OCI-LY3 (cell line): ENCODE measurements around the gene ABCB6.

Source experiments
- H2AFZ ChIP-seq: fragments of 200-600, 300-600 bp; shearing (Covaris generic); 2 replicates; pipeline ENCODE4 v1.6.0; 2014; ENCODE audit warnings: antibody characterized with exemption, low read depth, low read length
- H3K27ac ChIP-seq: fragments of 200-600, 300-600 bp; sonication (generic); 2 replicates; pipeline ENCODE4 v1.5.1; 2014; ENCODE audit warnings: mild to moderate bottlenecking, low read length, moderate library complexity, mixed read lengths
- H3K27me3 ChIP-seq: fragments of 200-600, 300-600 bp; sonication (generic); 2 replicates; pipeline ENCODE4 v1.6.1; 2014; ENCODE audit warnings: low read depth, low read length, mixed read lengths
- H3K36me3 ChIP-seq: fragments of 200-600, 300-600 bp; sonication (generic); replicated peaks from 2 replicates; pipeline ENCODE3; 2014; ENCODE audit warnings: low read depth, low read length, mixed read lengths
- H3K4me1 ChIP-seq: fragments of 300-600, 200-600 bp; sonication (generic); 2 replicates; pipeline ENCODE4 v1.6.1; 2014; ENCODE audit warnings: low read length, mixed read lengths
- H3K4me2 ChIP-seq: fragments of 200-600, 300-600 bp; sonication (generic); 2 replicates; pipeline ENCODE4 v1.6.1; 2014; ENCODE audit warnings: low read length, mixed read lengths
- H3K4me3 ChIP-seq: fragments of 300-600, 200-600 bp; sonication (generic); 2 replicates; pipeline ENCODE4 v1.5.1; 2014; ENCODE audit warnings: antibody characterized with exemption, mild to moderate bottlenecking, low read length, moderate library complexity
- H3K79me2 ChIP-seq: fragments of 300-600, 200-600 bp; shearing (Covaris generic); 2 replicates; pipeline ENCODE4 v1.6.1; 2014; ENCODE audit warnings: mild to moderate bottlenecking, low read length, mixed read lengths
- H3K9ac ChIP-seq: fragments of 300-600, 200-600 bp; shearing (Covaris generic); 2 replicates; pipeline ENCODE4 v1.6.0; 2014; ENCODE audit warnings: mild to moderate bottlenecking, low read length, moderate library complexity
- H3K9me3 ChIP-seq: fragments of 200-600, 300-600 bp; shearing (Covaris generic); 2 replicates; pipeline ENCODE4 v1.6.1; 2014; ENCODE audit warnings: low read length, mixed read lengths; ENCODE audit not compliant: insufficient read depth
- H4K20me1 ChIP-seq: fragments of 200-600, 300-600 bp; sonication (generic); 2 replicates; pipeline ENCODE4 v1.6.1; 2016; ENCODE audit warnings: low read length, mixed read lengths; ENCODE audit not compliant: insufficient read depth
- CTCF ChIP-seq: fragments of 200-600, 300-600 bp; sonication (generic); IDR thresholded peaks from 2 replicates; pipeline ENCODE4 v1.5.1; 2014; ENCODE audit warnings: antibody characterized with exemption, low read length, low read depth
- EZH2phosphoT487 ChIP-seq: fragments of 200-600 bp; shearing (Covaris generic); IDR thresholded peaks from 2 replicates; pipeline ENCODE4 v1.6.1; 2018; ENCODE audit warnings: antibody characterized with exemption, mixed run types, low read depth

Gene ABCB6

DNA sequence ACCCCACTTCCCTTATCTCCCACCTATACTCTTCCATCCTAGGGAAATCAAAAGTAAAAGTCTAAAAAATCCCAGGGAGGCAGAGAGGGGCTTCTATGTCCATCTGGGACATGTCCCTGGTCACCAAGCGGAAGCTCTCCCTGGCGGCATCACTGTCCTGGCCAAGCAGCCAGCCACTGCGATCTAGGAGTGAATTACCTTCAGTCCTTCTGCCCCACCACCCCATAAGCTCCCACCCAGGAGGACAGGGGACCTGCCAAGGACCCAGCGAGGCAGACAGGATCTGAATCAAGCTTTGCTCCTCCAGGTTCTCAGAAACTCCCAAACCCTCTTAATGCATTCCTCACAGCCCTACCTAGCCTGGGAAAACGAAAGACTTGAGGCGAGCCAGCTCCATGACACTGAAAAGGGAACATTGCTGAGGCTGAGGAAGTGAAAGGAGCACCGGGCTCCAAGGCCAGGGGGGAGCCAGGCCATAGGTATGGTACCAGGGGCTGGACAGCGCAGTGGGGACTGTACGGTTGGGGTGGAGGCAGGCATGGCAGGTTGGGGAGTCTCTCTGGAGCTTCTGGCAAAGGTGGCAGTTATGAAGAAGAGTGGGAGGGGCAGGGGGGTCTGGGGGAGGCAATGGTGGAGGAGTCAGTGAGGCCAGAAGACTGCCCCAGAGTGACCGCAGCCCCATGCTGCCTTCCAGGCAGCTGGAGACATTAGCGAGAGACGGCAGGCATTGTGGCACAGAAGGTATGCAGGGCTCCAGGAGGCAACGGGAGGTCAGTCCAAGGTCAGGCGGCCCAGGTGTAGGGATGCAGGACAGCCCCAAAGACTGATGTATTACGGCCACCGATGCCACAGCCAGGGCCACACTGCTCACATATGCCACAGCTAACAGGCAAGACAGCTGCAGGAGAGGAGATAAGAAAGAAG lies 46.3 kb downstream of the ABCB6 start:
- H3K9ac ChIP-seq: no peak overlapping the region
- H3K4me2 ChIP-seq: no peak overlapping the region
- peaks cover 8% of the 10 kb centered on the region for H3K36me3 ChIP-seq
- H3K4me3 ChIP-seq: no peak overlapping the region
- no peaks in the 10 kb centered on the region for H3K9me3 ChIP-seq
- no peaks in the 10 kb centered on the region; the same call in 1 of the 2 replicates for H3K79me2 ChIP-seq
- no peaks in the 10 kb centered on the region for H3K27me3 ChIP-seq
- TF ChIP-seq EZH2phosphoT487 (no peak), CTCF (no peak)
- H3K4me1 ChIP-seq: peaks cover 6% of the 10 kb centered on the region
- H2AFZ ChIP-seq: no peak overlapping the region
- no peaks in the 10 kb centered on the region for H4K20me1 ChIP-seq
- no peak overlapping the region for H3K27ac ChIP-seq

DNA sequence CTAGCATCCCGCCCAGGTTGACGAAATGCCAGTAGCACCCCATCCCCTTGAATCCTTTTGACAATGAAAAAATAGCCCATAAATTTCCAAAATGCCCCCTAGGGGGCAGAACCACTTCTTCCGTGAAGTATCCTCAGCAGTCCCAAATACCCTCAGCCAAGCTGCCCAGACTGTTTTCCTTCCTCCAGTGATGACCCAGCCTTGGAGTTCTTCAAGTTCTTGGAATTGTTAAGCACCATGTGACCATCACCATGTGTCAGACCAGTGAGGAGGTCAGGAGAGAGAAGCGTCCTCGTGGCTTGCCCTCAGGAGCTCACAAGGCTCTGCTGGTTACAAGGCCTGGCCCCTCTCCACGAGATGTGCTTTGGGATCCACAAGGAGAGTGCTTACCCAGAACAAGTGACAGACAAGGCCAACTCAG lies 47.5 kb downstream of the ABCB6 start:
- H3K79me2 ChIP-seq: no peaks in the 10 kb centered on the region; the same call in 1 of the 2 replicates
- H3K9ac ChIP-seq: no peak overlapping the region
- no peaks in the 10 kb centered on the region for H4K20me1 ChIP-seq
- no peak overlapping the region for H3K27ac ChIP-seq
- H3K27me3 ChIP-seq: no peaks in the 10 kb centered on the region
- H2AFZ ChIP-seq: no peak overlapping the region
- H3K9me3 ChIP-seq: no peaks in the 10 kb centered on the region
- H3K4me1 ChIP-seq: peaks cover 6% of the 10 kb centered on the region
- no peak overlapping the region for H3K4me2 ChIP-seq
- no peak overlapping the region for H3K4me3 ChIP-seq
- no peak for TF ChIP-seq EZH2phosphoT487
- peak; percentile 62 for TF ChIP-seq CTCF
- peaks cover 8% of the 10 kb centered on the region for H3K36me3 ChIP-seq

GRCh38 chr2:219169930-219170654 lies 48.7 kb downstream of the ABCB6 start, which contains the start of gene SLC23A3:
Gene SLC23A3, minus strand, starts transcription at chr2:219170029. Its CDS starts 45 bp downstream, at chr2:219169984.
- Histone ChIP-seq H3K27me3 (no peaks in the 10 kb centered on the region), H3K79me2 (no peaks in the 10 kb centered on the region), H3K4me1 (no peaks in the 10 kb centered on the region), H3K9ac (no peak within 1 kb of the TSS), H2AFZ (no peak within 1 kb of the TSS), H3K27ac (no peak within 1 kb of the TSS), H3K4me2 (no peak within 1 kb of the TSS), H3K4me3 (no peak within 1 kb of the TSS), H3K9me3 (no peaks in the 10 kb centered on the region), H4K20me1 (no peaks in the 10 kb centered on the region), H3K36me3 (peaks cover 8% of the 10 kb centered on the region)
- TF ChIP-seq CTCF (no peak), EZH2phosphoT487 (no peak)

GRCh38 chr2:219168932-219169331 lies 49.8 kb downstream of the ABCB6 start:
- no peaks in the 10 kb centered on the region for H3K79me2 ChIP-seq
- H3K9me3 ChIP-seq: no peaks in the 10 kb centered on the region
- no peaks in the 10 kb centered on the region for H4K20me1 ChIP-seq
- no peak overlapping the region for H2AFZ ChIP-seq
- no peak for TF ChIP-seq EZH2phosphoT487
- no peak overlapping the region for H3K9ac ChIP-seq
- H3K27me3 ChIP-seq: no peaks in the 10 kb centered on the region
- no peaks in the 10 kb centered on the region for H3K36me3 ChIP-seq
- no peak overlapping the region for H3K4me2 ChIP-seq
- H3K4me3 ChIP-seq: no peak overlapping the region
- H3K4me1 ChIP-seq: no peaks in the 10 kb centered on the region
- H3K27ac ChIP-seq: no peak overlapping the region
